ENCODE data around the gene BABAM2. TPM values are rescaled to one million over a fixed set of nuclear protein-coding genes. Genes with fewer than 3 reads are reported as not detected.

Gene BABAM2
- 13.1 and 23.6 TPM in 2 replicates for total RNA-seq

DNA sequence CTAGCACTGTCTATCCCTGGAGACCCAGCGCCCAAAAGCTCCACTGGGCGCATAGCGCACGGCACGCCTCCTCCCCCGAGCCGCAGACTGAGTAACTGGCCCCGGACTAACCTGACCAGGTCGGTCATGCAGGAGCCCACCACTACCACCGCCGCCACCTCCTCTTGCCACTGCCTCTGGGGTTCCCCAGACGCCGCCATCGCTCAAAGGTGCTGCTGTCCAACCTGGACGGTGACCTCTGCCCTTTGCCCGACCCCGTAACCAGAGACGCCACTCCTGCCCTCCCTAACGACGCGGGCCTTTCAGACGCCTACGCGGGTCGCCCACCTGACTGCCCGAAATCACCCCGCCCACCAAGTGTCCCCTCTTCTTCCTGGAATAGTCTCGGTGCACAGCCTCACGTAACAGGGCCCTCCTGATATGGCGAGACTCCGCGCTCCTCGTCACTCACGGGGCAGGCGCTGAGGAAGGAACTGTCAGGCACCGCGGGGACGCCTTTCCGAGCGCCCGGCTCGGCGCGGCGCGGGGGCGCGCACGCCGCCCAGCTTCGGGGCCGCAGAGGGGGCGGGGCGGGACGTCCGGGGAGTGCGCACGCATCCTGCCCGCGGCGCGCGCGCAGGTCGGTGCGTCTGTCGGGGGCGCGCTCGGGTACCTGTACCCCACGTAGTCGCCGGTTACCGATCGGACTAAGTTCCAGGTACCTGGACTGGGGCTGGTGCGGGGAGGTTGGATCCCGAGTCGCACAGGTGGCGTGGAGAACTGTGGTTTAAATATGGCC lies at the start of gene BABAM2, which contains the start of gene RBKS:
Gene BABAM2, plus strand, starts transcription at position 584 of the 778 bp plus-strand sequence. CDS start 3,828 bp downstream, outside the sequence.
Gene RBKS, minus strand, starts transcription at position 242 of the 778 bp plus-strand sequence. Its CDS starts 42 bp downstream, at position 200.

Other genes with a start within 250 kb of the BABAM2 start
- gene SUPT7L, start 227.1 kb upstream of the BABAM2 start, total RNA-seq: 14.0 and 14.2 TPM in 2 replicates
- gene SLC4A1AP, start 226.8 kb upstream of the BABAM2 start, total RNA-seq: 14.2 and 18.4 TPM in 2 replicates
- 73.4 and 73.8 TPM in 2 replicates for gene MRPL33, start 119.0 kb upstream of the BABAM2 start, total RNA-seq
- 1.1 and 3.1 TPM in 2 replicates for gene RBKS, start 342 bp upstream of the BABAM2 start, total RNA-seq